Type B pancreatic cell (in vitro differentiated cells): Measurements from ENCODE around the gene APPBP2. TPM values are rescaled to one million over a fixed set of nuclear protein-coding genes. Genes with fewer than 3 reads are reported as not detected.
A peak's percentile ranks its signal among the peaks of the same experiment; 100 is the strongest.

ENCODE experiments used
- DNase-seq: peaks from one replicate; pipeline ENCODE4 v3.0.0; 2021; ENCODE audit warnings: mixed read lengths; ENCODE audit not compliant: unreplicated experiment; ENCODE audit errors: extremely low spot score
- H3K27ac Mint-ChIP-seq: 2 replicates; pipeline ENCODE4 v1.8.0; 2021; ENCODE audit warnings: mild to moderate bottlenecking, mixed read lengths
- H3K27me3 Mint-ChIP-seq: 2 replicates; pipeline ENCODE4 v1.8.0; 2021; ENCODE audit warnings: mixed read lengths
- H3K36me3 Mint-ChIP-seq: 2 replicates; pipeline ENCODE4 v1.8.0; 2021; ENCODE audit warnings: mixed read lengths
- H3K4me1 Mint-ChIP-seq: one replicate; pipeline ENCODE4 v1.8.0; 2021; ENCODE audit warnings: mixed read lengths; ENCODE audit not compliant: unreplicated experiment
- H3K4me3 Mint-ChIP-seq: 2 replicates; pipeline ENCODE4 v1.8.0; 2021; ENCODE audit warnings: mild to moderate bottlenecking, mixed read lengths
- H3K9me3 Mint-ChIP-seq: 2 replicates; pipeline ENCODE4 v1.8.0; 2021; ENCODE audit warnings: mixed read lengths
- total RNA-seq: library from RNA; stranded (reverse); gene quantifications from 2 replicates; pipeline ENCODE4 v1.2.1, GENCODE V29; 2021; ENCODE audit warnings: low replicate concordance
- TF ChIP-seq, protein P1 (sequence below): fragments of 200-600 bp; sonication (generic); conservative IDR thresholded peaks from 2 replicates; pipeline ENCODE4 v1.5.0; 2021; ENCODE audit warnings: antibody characterized with exemption, mild to moderate bottlenecking

The APPBP2 gene
- total RNA-seq, 1 donor from 2014 or later: 66.4 TPM

DNA sequence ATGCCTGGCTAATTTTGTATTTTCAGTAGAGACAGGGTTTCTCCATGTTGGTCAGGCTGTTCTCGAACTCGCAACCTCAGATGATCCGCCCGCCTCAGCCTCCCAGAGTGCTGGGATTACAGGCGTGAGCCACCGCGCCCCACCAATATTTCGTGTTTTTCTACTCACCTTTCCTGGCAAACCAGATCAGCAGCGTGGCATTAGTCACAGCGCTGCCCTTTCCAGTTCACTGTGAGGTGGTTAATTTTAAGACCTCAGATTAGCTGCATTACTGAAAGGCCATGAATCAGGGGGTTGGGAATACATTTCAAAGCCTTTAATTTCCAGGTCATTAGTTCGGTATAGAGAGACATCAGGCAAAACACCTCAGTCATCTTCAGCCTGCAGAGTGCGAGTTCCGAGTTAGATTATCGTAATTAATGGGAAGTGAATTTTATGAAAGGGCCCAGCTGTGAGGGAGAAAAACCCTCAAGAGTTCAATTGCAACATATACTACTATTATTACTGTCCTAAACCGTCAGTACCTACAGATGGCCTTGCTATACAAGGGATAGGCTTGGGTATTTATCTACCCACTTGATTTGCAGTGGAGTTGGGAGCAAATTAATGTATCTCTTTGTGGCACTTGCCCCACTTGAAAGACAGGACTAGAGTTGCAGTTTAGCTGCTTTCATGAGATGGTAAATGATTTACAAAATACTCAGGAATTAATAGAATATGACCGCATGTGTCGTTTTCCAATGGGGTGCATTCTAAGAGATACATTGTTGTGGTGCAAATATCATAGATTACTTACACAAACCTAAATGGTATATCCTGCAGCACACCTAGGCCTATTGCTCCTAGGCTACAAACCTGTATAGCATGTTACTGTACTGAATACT, 132.0 kb downstream of the APPBP2 start:
- TF ChIP-seq, protein P1, sequence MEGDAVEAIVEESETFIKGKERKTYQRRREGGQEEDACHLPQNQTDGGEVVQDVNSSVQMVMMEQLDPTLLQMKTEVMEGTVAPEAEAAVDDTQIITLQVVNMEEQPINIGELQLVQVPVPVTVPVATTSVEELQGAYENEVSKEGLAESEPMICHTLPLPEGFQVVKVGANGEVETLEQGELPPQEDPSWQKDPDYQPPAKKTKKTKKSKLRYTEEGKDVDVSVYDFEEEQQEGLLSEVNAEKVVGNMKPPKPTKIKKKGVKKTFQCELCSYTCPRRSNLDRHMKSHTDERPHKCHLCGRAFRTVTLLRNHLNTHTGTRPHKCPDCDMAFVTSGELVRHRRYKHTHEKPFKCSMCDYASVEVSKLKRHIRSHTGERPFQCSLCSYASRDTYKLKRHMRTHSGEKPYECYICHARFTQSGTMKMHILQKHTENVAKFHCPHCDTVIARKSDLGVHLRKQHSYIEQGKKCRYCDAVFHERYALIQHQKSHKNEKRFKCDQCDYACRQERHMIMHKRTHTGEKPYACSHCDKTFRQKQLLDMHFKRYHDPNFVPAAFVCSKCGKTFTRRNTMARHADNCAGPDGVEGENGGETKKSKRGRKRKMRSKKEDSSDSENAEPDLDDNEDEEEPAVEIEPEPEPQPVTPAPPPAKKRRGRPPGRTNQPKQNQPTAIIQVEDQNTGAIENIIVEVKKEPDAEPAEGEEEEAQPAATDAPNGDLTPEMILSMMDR: no peak
- H3K27ac Mint-ChIP-seq: peak overlapping the region; percentile 80
- H3K27me3 Mint-ChIP-seq: no peaks in the 10 kb centered on the region
- DNase-seq: no peak
- H3K9me3 Mint-ChIP-seq: no peaks in the 10 kb centered on the region
- H3K4me1 Mint-ChIP-seq: peaks cover 27% of the 10 kb centered on the region
- peak overlapping the region; percentile 54 for H3K4me3 Mint-ChIP-seq
- H3K36me3 Mint-ChIP-seq: no peaks in the 10 kb centered on the region

Other genes starting within 250 kb of the APPBP2 start
- 33.1 and 39.1 TPM in 2 replicates for gene USP32, start 134.1 kb downstream of the APPBP2 start, total RNA-seq
- not detected in 2 replicates for gene CHCT1, start 103.8 kb downstream of the APPBP2 start, total RNA-seq
- 24.1 and 25.4 TPM in 2 replicates for gene PPM1D, start 74.0 kb upstream of the APPBP2 start, total RNA-seq
- gene BCAS3, start 151.6 kb upstream of the APPBP2 start, total RNA-seq: 19.8 and 23.0 TPM in 2 replicates